HG03442 (cell line): ENCODE results near the gene GPR27.

Experiments
- ATAC-seq: cut with Tn5 transposase; IDR thresholded peaks from one replicate; pipeline ENCODE4 v1.9.1; 2021; ENCODE audit warnings: mild to moderate bottlenecking, moderate library complexity; ENCODE audit not compliant: unreplicated experiment

The GPR27 gene, protein sequence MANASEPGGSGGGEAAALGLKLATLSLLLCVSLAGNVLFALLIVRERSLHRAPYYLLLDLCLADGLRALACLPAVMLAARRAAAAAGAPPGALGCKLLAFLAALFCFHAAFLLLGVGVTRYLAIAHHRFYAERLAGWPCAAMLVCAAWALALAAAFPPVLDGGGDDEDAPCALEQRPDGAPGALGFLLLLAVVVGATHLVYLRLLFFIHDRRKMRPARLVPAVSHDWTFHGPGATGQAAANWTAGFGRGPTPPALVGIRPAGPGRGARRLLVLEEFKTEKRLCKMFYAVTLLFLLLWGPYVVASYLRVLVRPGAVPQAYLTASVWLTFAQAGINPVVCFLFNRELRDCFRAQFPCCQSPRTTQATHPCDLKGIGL

DNA sequence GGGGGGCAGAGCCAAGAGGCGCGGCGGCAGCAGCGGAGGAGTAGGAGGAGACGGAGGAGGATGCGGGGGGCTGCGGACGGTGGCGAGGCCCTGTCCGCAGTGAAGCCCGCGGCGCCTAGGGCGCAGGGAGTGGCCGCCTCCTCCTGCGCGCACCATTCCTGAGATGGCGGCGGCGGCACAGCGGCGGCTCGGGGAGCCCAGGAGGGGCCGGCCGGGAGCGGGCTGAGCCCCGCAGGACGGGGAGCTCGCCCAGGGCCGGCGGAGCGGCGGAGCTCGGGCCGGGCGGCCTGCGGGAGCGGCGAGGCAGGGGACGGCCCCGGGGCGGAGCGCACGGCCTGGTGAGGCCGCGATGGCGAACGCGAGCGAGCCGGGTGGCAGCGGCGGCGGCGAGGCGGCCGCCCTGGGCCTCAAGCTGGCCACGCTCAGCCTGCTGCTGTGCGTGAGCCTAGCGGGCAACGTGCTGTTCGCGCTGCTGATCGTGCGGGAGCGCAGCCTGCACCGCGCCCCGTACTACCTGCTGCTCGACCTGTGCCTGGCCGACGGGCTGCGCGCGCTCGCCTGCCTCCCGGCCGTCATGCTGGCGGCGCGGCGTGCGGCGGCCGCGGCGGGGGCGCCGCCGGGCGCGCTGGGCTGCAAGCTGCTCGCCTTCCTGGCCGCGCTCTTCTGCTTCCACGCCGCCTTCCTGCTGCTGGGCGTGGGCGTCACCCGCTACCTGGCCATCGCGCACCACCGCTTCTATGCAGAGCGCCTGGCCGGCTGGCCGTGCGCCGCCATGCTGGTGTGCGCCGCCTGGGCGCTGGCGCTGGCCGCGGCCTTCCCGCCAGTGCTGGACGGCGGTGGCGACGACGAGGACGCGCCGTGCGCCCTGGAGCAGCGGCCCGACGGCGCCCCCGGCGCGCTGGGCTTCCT lies at the start of gene GPR27:
Gene GPR27, plus strand, starts transcription at position 155 of the 909 bp plus-strand sequence. Its CDS starts 195 bp downstream, at position 350.
- ATAC-seq = no peak

DNA sequence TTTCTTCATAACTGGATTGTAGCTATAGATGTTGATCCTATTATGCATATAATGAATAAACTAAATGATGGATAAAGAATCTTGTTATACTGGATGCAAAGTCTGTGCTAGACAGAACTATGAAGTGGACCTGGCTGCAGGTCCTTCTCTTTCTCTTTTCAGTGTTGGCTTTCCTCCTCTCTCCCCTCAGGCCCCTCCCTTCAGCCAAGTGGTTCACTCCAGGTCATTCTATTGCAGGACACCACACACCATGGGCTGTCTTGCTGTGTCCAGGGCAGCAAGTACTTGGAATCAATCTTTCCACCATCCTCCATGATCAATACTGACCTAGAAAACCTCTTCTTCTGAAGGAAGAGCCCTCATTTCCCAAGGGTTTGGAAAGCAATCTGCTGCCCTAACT lies 48.7 kb upstream of the GPR27 start:
- ATAC-seq = no peak

DNA sequence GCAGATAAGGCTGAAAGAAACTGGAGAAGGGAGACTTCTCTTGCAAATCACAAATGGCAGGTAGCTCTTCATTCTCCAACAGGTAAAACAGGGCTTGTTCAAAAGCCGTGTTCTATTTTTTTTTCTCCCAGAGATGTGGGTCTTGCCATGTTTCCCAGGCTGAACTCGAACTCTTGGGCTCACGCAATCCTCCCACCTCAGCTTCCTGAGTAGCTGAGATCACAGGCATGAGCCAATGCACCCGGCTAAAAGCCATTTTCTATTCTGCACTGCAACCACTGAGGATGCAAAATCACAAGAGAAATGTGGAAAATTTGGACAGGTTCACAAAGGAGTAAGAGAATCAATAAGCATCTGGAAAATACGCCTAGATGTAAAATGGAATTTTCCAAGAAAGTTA lies 48.0 kb upstream of the GPR27 start:
- no peak for ATAC-seq

DNA sequence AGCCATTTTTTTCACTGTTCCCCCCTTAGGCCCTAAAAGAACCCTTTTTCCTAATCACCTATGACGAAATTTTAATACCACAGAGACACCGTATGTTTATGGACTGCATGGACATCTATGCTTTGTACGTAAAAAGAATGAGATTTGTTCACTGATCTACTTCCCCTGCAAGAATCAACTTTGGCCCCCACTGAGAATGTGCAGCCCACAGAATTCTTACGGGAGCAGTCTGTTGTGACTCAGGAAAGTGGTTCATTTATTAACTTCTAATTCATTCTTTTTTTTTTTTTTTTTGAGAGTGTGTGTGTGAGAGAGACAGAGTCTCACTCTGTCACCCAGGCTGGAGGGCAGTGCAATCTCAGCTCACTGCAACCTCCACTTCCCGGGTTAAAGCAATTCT lies 46.1 kb upstream of the GPR27 start:
- no peak for ATAC-seq

DNA sequence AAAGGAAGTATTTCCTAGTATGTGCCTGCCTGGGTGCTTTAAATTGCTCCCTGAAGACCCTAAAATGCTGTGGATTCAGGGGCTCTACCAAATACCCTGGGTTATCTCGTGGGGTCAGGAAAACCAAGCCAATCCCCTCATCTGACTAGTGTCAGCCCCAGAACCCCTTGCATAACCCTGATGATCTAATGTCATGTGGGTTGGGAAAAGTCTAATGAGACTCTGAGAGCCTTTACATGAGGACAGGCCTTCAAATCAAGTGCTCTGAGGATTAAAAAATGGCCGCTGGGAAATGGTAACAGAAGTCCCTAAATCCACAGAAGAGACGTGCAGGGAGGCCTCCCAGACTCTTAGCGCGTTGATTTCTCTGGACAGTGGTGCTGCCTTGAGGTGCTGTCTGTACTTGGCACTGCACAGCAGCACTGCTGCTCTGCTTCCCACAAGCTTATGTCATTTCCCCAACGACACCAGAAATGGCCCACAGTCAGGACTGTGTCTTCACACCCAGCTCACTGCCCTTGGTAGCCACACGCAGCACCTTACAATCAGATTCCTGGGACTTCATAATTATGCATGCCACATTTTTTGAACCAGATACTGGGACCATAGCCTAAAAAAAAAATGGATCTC lies 45.1 kb upstream of the GPR27 start:
- ATAC-seq = no peak

DNA sequence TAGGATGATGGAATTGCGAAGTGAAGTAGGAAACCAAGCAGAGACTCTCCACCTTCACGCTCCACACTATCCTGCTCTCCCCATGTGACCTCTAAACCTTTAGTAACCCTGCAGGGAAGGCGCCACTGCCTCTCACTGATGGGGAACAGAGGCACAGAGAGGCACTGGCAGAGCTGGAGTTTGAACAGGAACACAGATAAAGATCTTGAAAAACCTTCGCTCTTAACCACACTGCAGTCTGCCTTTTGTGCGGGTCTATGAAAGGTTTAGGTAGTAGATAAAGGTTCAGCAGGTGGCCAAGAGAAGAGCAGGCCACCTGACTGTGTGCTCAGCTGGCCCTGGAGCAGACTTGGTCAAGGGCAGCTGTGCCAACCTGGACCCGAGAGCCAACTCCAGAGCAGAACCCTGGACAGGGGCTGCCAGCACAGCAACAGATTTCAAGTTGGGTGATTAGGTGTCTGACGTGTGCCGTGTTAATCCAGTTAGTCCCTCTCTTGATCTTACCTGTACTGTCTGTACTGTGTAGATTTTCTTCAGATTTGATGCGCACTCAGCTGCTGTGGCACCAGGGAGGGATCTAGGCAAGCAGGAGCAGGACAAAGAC lies 43.6 kb upstream of the GPR27 start:
- ATAC-seq = no peak

DNA sequence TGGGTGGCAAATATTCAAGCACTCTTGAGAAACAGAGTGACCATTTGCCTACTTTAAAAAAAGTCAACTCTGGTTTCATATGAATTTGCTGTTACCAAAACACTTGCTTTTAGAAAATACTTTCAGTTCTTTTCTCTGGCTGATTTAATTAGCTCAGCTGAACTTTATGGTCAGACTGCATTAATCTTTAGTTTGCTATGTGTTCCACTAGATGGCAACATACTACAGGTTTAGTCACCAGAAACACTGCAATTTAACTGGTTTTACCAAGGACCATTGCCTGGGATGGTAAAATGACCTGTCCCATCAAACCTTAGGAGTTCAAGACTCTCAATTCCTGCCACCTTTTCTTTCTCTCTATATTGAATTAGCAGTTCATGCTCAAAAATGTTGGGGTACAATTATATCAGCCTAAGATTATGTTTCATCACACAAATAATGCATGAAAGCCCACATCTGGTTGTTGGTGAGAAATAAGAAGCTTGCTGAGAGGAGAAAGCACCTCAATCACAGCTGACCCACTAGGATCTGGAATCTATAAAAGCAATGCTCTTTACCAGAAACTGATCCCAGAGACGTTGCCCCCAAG lies 42.7 kb upstream of the GPR27 start:
- ATAC-seq = peak; percentile 78

DNA sequence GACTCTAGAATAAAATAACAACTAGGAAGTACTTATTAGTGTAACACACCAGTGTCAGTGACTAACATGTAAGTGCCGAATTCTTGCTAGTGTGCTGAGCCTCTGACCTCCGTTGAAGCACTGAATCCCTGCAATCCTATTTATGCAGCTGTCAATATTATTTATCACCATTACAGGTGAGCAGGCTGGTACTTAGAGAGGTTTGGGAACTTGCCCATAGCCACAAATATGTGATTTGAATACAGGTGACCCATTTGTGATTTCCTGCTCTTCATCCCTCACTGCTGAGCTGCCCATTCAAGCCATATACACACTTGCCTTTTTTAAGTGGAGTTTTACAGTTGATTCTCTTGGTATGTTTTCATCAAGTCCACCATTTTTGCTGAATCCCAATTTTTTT lies 40.6 kb upstream of the GPR27 start:
- no peak for ATAC-seq

DNA sequence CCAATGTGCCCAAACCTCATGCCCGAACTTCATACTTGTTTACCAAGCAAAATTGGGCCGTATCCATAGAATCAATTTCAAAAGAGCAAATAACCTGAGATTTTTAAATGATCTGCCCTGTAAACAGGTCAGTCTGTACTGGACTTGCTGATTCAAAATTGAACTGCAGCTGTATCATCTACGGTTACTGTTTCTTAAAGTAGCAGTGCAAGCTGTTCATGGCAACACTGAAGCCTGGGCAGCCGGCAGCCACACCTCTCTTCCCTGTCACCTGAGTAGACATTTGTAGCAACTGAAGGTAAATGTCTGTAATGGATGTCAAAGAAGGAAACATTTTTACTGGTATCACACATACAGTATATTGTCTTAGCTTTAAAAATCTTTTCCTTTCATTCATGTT lies 39.1 kb upstream of the GPR27 start:
- no peak for ATAC-seq

DNA sequence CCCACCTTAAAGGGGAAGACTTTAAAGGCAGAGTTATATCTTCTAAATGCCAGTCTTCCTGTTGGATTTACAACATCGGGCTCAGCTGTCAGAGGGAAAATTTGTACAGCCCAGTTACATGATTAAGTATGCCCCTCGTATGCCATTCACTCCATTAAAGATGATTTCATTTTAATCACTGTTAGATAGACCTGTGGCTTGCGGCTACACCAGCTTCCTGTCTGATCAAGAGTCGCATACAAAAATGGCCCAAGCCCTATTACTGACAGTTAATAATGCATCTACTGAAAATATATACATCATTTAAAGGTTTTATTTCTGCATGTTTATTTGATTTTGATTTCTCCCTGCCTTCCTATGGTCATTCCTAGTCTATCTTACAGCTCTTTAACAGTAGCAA lies 35.6 kb upstream of the GPR27 start:
- ATAC-seq = no peak

DNA sequence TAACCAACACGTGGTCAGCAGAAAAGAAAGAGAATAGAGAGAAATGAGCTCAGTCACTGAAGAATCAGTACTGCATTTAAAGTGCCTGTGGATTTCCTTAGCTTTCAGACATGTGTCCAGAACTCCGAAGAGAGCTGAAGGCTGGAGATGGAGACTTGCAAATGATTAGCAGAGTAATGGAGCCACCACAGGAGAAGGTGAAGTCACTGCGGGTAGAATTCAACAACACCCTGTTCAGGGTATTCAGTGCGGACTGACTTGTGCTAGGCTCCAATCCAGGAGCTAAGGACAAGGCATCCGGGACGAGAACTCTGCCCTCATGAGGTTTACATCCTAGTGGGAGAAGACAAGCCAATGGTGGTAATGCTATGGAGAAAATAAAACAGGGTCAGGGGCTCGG lies 32.7 kb upstream of the GPR27 start:
- no peak for ATAC-seq

DNA sequence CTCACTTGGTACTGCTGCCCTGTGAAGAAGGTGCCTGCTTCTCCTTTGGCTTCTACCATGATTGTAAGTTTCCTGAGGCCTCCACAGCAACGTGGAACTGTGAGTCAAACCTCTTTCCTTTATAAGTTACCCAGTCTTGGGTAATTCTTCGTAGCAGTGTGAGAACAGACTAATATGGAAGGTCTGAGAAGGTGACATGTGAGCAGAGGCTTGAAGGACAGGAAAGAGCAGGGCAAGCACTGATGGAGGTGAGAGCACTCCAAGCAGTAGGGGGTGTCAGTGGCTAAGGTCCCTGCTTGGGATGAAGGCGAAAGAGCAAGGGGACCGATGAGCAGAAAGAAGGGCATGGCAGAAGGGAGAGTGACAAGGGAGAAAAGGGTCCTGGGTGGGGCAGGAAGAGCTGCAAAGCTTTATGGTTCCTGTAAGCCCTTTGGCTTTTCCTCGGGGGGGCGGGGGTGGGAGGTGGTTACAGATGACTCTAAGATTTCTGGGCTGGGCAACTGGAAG lies 32.0 kb upstream of the GPR27 start:
- ATAC-seq = no peak

DNA sequence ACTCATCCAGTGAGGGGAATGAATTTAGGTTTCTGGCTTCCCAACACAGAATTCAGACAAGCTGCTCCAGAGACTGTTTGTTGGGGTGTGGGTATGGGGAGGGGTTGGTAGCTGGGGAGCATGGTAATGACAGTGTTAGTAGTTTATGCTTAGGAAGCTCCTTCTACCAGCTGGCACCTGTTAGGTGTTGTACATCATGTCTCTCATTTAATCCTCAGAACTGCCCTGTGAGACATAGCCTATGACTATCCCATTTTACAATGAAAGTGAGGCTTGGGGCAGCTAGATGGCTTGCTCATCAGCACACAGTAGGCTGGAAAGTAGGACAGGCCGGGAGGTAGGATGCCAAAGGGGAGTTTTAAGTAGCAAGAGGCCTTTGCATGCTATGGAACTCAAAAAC lies 31.0 kb upstream of the GPR27 start:
- no peak for ATAC-seq

DNA sequence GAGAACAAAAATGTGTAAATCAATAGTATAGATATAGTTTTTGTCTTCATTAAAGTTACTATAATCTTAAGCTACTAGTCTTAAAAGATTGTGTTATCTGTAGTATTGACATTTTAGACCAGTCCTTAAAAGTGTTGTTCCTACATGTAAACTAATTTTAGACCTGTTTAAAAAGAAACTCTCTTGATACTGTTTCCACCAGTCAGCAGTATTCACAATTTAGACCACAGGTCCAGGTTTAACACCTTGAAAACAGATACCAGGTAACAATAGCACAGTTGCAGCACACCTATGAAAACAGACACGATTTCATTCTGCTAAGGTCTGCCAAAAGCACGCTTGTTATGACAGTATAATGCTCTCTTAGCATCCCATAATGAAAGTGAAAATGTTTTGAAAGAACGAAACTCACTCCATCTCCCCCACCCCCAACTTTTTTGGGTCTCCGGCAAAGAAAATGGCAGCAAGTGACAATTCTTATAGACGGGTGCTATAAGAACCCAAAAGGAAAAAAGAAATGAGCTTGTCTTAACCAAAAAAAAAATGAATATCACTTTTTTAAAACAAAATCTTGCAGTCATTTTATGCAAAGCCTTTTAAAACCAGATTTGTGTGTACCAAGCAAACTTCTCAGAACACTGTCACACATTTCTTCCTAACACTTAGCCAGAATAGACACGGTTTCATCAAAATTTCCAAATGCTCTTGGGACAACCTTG lies 30.0 kb upstream of the GPR27 start:
- ATAC-seq = peak; percentile 40

DNA sequence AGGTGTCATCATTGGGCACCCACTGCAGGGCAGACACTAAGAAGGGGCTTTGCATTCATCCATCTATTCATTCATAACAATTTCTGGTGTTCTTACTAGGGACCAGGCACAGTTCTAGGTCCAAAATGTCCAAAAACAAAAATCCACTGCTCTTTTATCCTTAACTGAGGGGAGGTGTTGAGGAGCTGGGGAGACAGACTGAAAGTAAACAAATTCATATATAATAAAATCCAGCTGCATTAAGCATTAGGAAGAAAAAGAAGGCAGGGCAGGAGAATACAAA lies 29.5 kb upstream of the GPR27 start:
- ATAC-seq = no peak

DNA sequence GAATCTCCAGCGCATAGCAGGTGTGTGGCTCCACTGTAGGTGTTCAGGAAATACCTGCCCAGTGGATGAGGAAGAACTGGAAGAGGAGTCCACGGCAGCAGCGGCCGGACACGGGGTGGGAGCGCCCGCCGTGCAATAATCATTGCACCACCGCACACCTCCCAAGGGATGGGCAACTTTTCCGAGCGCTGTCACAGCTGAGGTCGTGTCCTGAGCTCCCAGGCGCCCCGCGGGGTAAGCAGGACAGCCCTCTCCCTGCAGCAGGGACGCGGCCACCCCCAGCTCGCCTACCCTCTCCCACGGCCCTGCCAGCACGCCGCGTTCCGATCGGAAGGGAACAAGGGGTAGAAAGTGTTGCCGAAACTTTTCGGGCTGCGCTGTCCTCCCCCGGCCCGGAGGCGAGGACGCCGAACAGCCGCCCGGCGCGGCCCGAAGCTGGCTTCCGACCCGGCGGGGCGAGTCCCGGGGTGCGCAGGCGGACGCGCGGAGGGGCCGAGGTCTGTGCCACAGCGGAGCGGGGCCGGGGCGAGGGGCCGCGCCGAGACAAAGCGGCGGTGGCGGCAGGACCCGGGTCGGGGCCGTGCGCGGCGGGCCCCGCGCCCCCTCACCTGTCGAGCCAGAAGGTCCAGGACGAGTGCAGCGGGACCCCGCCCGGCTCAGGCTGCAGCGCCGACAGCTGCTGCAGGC lies 28.9 kb upstream of the GPR27 start:
- ATAC-seq = peak; percentile 42

DNA sequence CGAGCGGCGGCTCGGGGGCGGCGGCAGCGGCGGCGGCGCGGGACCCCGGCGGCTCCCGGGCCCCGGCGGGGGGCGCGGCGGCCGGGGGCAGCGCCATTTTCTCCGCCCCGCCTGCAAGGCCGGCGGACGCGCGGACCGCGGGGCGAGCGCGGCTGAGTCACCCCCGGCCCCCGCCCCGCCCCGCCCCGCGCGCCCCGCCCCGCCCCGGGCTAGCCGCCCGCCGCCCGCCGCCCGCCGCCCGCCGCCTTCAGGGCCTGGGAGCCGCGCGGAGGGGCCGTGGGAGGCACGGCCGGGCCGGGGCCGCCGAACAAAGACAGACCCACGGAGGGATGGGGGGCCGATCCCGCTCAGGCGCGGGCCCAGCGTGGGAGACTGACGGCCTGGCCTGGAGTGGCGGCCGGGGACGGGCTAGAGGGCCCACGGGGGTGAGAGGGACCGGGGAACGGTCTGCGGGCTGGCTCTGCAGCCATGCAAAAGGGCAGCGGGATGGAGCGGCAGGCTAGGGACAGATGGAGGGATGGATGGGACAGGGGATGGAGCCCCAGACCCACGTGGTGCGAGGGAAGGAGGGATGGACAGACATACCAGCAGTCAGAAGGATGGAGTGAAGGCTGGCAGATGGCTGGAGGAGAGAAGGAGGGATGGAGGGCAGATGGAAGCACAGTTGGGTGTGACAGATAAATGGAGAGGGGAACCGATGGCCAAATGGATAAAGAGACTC lies 28.2 kb upstream of the GPR27 start, which contains the start of gene EIF4E3:
Gene EIF4E3, minus strand, starts transcription at position 132 of the 721 bp plus-strand sequence. Its CDS starts 35 bp downstream, at position 97.
- peak; percentile 38 for ATAC-seq

DNA sequence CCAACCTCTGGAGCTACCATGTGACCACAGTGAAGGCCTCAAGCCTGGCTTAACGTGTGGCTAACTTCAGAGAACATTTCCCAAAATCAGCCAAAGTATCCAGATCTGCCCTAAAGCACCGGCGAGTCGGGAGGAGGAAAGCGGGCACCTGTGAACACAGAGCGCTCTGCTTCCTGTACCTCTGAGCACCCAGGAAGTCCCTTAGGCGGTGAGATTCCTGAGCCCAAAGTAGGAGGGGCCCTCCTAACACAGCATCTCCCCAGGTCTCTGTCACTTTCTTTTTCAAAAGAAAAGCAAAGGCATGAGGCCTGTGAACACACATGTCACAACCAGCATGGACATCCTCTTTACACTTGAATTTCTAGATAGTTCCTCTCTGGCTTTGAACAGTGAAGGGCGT lies 27.5 kb upstream of the GPR27 start:
- no peak for ATAC-seq
